ENCODE data around the gene RSRC2. TPM values are rescaled to one million over a fixed set of nuclear protein-coding genes. Genes with fewer than 3 reads are reported as not detected.

The RSRC2 gene
- total RNA-seq, 4 donors from 2014 or later: 44.2 to 97.9 (median 50.7) TPM

DNA sequence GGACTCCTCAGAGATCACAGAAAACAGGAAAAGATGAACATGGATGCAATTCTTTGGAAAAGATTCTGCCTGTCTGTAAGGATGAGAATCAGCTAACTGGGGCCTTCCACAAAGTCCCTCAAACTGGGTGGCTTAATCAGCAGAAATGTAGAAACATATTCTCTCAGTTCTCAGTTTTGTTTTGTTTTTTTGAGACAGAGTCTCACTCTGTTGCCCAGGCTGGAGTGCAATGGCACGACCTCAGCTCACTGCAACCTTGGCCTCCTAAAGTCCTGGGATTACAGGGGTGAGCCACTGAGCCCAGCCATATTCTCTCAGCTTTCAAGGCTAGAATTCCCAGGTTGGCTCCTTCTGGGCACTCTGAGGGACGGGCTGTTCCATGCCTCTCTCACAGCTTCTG, 66.1 kb downstream of the RSRC2 start:
- no peak for TF ChIP-seq POLR2A (IDR thresholded peaks at IDR 0.05)
- TF ChIP-seq, protein P1, sequence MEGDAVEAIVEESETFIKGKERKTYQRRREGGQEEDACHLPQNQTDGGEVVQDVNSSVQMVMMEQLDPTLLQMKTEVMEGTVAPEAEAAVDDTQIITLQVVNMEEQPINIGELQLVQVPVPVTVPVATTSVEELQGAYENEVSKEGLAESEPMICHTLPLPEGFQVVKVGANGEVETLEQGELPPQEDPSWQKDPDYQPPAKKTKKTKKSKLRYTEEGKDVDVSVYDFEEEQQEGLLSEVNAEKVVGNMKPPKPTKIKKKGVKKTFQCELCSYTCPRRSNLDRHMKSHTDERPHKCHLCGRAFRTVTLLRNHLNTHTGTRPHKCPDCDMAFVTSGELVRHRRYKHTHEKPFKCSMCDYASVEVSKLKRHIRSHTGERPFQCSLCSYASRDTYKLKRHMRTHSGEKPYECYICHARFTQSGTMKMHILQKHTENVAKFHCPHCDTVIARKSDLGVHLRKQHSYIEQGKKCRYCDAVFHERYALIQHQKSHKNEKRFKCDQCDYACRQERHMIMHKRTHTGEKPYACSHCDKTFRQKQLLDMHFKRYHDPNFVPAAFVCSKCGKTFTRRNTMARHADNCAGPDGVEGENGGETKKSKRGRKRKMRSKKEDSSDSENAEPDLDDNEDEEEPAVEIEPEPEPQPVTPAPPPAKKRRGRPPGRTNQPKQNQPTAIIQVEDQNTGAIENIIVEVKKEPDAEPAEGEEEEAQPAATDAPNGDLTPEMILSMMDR (IDR thresholded peaks at IDR 0.05): no peak
- H3K4me3 ChIP-seq (ENCODE audit: low read depth, poor library complexity, severe bottlenecking): no peak overlapping the region
- no peak for DNase-seq (ENCODE audit: low spot score in 2 of 2)
- WGBS, 2 donors: 88 to 100% methylated on average over 2 of the region's 2 CpGs
- intact Hi-C loops (cut with DNase I; ENCODE audit: low total_unique reads): no loop called here

DNA sequence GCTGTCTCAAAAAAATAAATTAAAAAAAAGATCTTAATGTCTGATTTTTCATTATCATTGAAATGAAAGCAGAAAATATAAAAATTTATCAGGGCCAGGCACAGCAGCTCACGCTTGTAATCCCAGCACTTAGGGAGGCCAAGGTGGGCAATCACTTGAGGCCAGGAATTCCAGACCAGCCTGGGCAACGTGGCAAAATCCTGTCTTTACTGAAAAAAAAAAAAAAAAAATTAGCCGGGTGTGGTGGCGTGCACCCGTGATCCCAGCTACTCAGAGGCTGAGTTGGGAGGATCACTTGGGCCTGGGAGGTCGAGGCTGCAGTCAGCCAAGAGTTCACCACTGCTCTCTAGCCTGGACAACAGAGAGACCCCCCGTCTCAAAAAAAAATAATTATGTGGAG, 66.7 kb downstream of the RSRC2 start:
- peak in 1 of 2 donors; percentile 42 for DNase-seq (ENCODE audit: low spot score in 2 of 2)
- WGBS, 2 donors: 90 to 92% methylated on average over 7 of the region's 7 CpGs
- intact Hi-C loops (cut with DNase I; ENCODE audit: low total_unique reads): no loop called here
- H3K4me3 ChIP-seq (ENCODE audit: low read depth, poor library complexity, severe bottlenecking): no peak overlapping the region
- TF ChIP-seq, protein P1 (IDR thresholded peaks at IDR 0.05): no peak
- no peak for TF ChIP-seq POLR2A (IDR thresholded peaks at IDR 0.05)

GRCh38 chr12:122459211-122459610, 67.5 kb downstream of the RSRC2 start:
- WGBS, 2 donors: 95 to 98% methylated on average over 2 of the region's 2 CpGs
- no peak for TF ChIP-seq POLR2A (IDR thresholded peaks at IDR 0.05)
- TF ChIP-seq, protein P1 (IDR thresholded peaks at IDR 0.05): no peak
- peak in 1 of 2 donors; percentile 40 for DNase-seq (ENCODE audit: low spot score in 2 of 2)
- intact Hi-C loops (cut with DNase I; ENCODE audit: low total_unique reads): no loop called here
- no peak overlapping the region for H3K4me3 ChIP-seq (ENCODE audit: low read depth, poor library complexity, severe bottlenecking)

DNA sequence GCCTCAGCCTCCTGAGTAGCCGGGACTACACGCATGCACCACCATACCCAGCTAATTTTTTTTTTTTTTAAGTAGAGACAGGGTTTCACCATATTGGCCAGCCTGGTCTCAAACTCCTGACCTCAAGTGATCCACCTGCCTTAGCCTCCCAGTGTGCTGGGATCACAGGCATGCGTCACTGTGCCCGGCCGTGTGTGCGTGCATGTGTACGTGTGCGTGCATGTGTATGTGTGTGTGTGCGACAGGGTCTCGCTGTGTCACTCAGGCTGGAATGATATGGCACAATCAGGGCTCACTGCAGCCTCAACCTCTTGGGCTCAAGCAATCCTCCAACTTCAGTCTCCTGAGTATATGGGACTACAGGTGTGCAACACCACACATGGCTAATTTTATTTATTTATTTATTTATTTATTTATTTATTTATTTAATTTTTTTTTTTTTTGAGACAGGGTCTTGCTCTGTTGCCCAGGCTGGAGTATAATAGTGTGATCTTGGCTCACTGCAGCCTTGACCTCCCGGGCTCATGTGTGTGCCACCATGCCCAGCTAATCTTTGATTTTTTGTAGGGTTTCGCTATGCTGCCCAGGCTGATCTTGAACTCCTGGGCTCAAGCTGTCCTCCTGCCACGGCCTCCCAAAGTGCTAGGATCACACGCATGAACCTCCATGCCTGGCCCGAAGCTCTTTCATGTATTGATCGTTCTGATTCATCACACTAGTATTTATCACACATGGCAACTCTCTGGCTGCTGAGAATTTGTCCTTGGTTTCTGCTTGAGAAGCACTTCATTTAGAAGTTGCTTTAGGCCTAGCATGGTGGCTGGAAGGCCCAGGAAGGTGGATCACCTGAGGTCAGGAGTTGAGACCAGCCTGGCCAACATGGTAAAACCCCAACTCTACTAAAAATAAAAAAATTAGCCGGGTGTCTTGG, 68.4 kb downstream of the RSRC2 start:
- H3K4me3 ChIP-seq (ENCODE audit: low read depth, poor library complexity, severe bottlenecking): no peak overlapping the region
- WGBS, 2 donors: 87 to 93% methylated on average over 17 of the region's 17 CpGs
- TF ChIP-seq, protein P1 (IDR thresholded peaks at IDR 0.05): no peak
- no peak for TF ChIP-seq POLR2A (IDR thresholded peaks at IDR 0.05)
- intact Hi-C loops (cut with DNase I; ENCODE audit: low total_unique reads): no loop called here
- DNase-seq (ENCODE audit: low spot score in 2 of 2): peak in 1 of 2 donors; percentile 42

GRCh38 chr12:122457627-122458026, 69.1 kb downstream of the RSRC2 start:
- 52 to 59% methylated on average over 2 of the region's 2 CpGs for WGBS, 2 donors
- TF ChIP-seq POLR2A (IDR thresholded peaks at IDR 0.05): no peak
- TF ChIP-seq, protein P1 (IDR thresholded peaks at IDR 0.05): no peak
- no peak overlapping the region for H3K4me3 ChIP-seq (ENCODE audit: low read depth, poor library complexity, severe bottlenecking)
- intact Hi-C loops (cut with DNase I; ENCODE audit: low total_unique reads): no loop called here
- DNase-seq (ENCODE audit: low spot score in 2 of 2): no peak
